ENCODE data around the gene LSM11. TPM values are rescaled to one million over a fixed set of nuclear protein-coding genes. Genes with fewer than 3 reads are reported as not detected.

The LSM11 gene
- total RNA-seq, 4 donors from 2014 or later: 2.8 to 14.3 (median 8.7) TPM

GRCh38 chr5:157709346-157709745 is 34.2 kb upstream of the LSM11 start:
- Histone ChIP-seq H3K27me3 (no peaks in the 10 kb centered on the region), H3K4me1 (no peaks in the 10 kb centered on the region), H3K27ac (no peak overlapping the region), H3K36me3 (no peaks in the 10 kb centered on the region), H3K9me3 (no peaks in the 10 kb centered on the region), H3K4me3 (no peak overlapping the region)
- no peak for TF ChIP-seq CTCF (IDR thresholded peaks at IDR 0.05)
- no peak for TF ChIP-seq POLR2A (IDR thresholded peaks at IDR 0.05)
- DNase-seq: no peak
- intact Hi-C loops (cut with DNase I; ENCODE audit: low total_unique reads): no loop called here

GRCh38 chr5:157710431-157710830 is 33.1 kb upstream of the LSM11 start:
- DNase-seq: no peak
- intact Hi-C loops (cut with DNase I; ENCODE audit: low total_unique reads): no loop called here
- H3K4me3 ChIP-seq: no peak overlapping the region
- no peak overlapping the region for H3K27ac ChIP-seq
- no peaks in the 10 kb centered on the region for H3K27me3 ChIP-seq
- no peaks in the 10 kb centered on the region for H3K36me3 ChIP-seq
- no peaks in the 10 kb centered on the region for H3K4me1 ChIP-seq
- no peak for TF ChIP-seq POLR2A (IDR thresholded peaks at IDR 0.05)
- TF ChIP-seq CTCF (IDR thresholded peaks at IDR 0.05): no peak
- no peaks in the 10 kb centered on the region for H3K9me3 ChIP-seq

- H3K4me3 ChIP-seq: no peak overlapping the region
- H3K27me3 ChIP-seq: no peaks in the 10 kb centered on the region
- no peaks in the 10 kb centered on the region for H3K36me3 ChIP-seq
- no peak for TF ChIP-seq CTCF (IDR thresholded peaks at IDR 0.05)
- no peak for TF ChIP-seq POLR2A (IDR thresholded peaks at IDR 0.05)
- intact Hi-C loops (cut with DNase I; ENCODE audit: low total_unique reads): no loop called here
- no peaks in the 10 kb centered on the region for H3K9me3 ChIP-seq
- no peak for DNase-seq
- no peak overlapping the region for H3K27ac ChIP-seq
- H3K4me1 ChIP-seq: no peaks in the 10 kb centered on the region
Measured at GRCh38 chr5:157710882-157711281, 32.6 kb upstream of the LSM11 start.

GRCh38 chr5:157713830-157714595 is 29.5 kb upstream of the LSM11 start:
- Histone ChIP-seq H3K27me3 (no peaks in the 10 kb centered on the region), H3K9me3 (no peaks in the 10 kb centered on the region), H3K4me3 (no peak overlapping the region), H3K27ac (no peak overlapping the region), H3K4me1 (no peaks in the 10 kb centered on the region), H3K36me3 (no peaks in the 10 kb centered on the region)
- no peak for TF ChIP-seq CTCF (IDR thresholded peaks at IDR 0.05)
- intact Hi-C loops (cut with DNase I; ENCODE audit: low total_unique reads): no loop called here
- no peak for DNase-seq

GRCh38 chr5:157714596-157714864 is 29.0 kb upstream of the LSM11 start:
- Histone ChIP-seq H3K9me3 (no peaks in the 10 kb centered on the region), H3K4me3 (no peak overlapping the region), H3K4me1 (no peaks in the 10 kb centered on the region), H3K36me3 (no peaks in the 10 kb centered on the region), H3K27me3 (no peaks in the 10 kb centered on the region), H3K27ac (no peak overlapping the region)
- DNase-seq: no peak
- TF ChIP-seq POLR2A (IDR thresholded peaks at IDR 0.05) (no peak), CTCF (IDR thresholded peaks at IDR 0.05) (no peak)
- intact Hi-C loops (cut with DNase I; ENCODE audit: low total_unique reads): no loop called here
